HG03064 (cell line): Measurements from ENCODE around the gene LRRC72.

Source experiments
- ATAC-seq: cut with Tn5 transposase; IDR thresholded peaks from one replicate; pipeline ENCODE4 v1.9.1; 2021; ENCODE audit warnings: low read depth; ENCODE audit not compliant: unreplicated experiment

LRRC72 gene

GRCh38 chr7:16615228-16615627 is 88.6 kb downstream of the LRRC72 start:
- ATAC-seq = no peak

GRCh38 chr7:16616122-16616521 is 89.5 kb downstream of the LRRC72 start:
- no peak for ATAC-seq

- ATAC-seq = no peak
These were observed 89.9 kb downstream of the LRRC72 start for GRCh38 chr7:16616542-16616941.

- ATAC-seq = peak; percentile 78
These were observed 93.4 kb downstream of the LRRC72 start for GRCh38 chr7:16619979-16620408.

GRCh38 chr7:16626388-16626787 is 99.8 kb downstream of the LRRC72 start:
- no peak for ATAC-seq

- no peak for ATAC-seq
These were observed 100.6 kb downstream of the LRRC72 start for GRCh38 chr7:16627236-16627635.

- ATAC-seq = no peak
These were observed 104.0 kb downstream of the LRRC72 start for GRCh38 chr7:16630654-16631053.
